Brain microvascular endothelial cell (primary cell): ENCODE measurements around the gene RTP1.

Experiments used
- DNase-seq: peaks from one replicate; pipeline ENCODE4 v3.0.0-alpha.2; 2020
- H3K27ac ChIP-seq: fragments of 250-450 bp; sonication (Bioruptor Pico); 2 replicates; pipeline ENCODE4 v1.5.1; 2020; ENCODE audit warnings: mild to moderate bottlenecking, moderate library complexity
- H3K27me3 ChIP-seq: fragments of 250-450 bp; sonication (Bioruptor Pico); replicated peaks from 2 replicates; pipeline ENCODE4 v1.5.1; 2020; ENCODE audit warnings: mild to moderate bottlenecking
- H3K36me3 ChIP-seq: fragments of 250-450 bp; sonication (Bioruptor Pico); replicated peaks from 2 replicates; pipeline ENCODE4 v1.5.1; 2020; ENCODE audit warnings: mild to moderate bottlenecking
- H3K4me3 ChIP-seq: 2 replicates; pipeline ENCODE4 v1.5.1; 2011; ENCODE audit warnings: low read depth, mild to moderate bottlenecking, control low read depth, low read length, moderate library complexity
- CTCF ChIP-seq: IDR thresholded peaks from 2 replicates; pipeline ENCODE4 v1.5.1; 2011; ENCODE audit warnings: low read depth, mild to moderate bottlenecking, moderate library complexity, low read length, control low read depth, inconsistent platforms; ENCODE audit errors: missing control alignments
- in situ Hi-C: cut with HindIII; loops from 2 replicates; pipeline ENCODE4 v1.10.0; 2017; ENCODE audit warnings: low sequenced_read_pairs, low pct_ligation_motif_present

Gene RTP1

DNA sequence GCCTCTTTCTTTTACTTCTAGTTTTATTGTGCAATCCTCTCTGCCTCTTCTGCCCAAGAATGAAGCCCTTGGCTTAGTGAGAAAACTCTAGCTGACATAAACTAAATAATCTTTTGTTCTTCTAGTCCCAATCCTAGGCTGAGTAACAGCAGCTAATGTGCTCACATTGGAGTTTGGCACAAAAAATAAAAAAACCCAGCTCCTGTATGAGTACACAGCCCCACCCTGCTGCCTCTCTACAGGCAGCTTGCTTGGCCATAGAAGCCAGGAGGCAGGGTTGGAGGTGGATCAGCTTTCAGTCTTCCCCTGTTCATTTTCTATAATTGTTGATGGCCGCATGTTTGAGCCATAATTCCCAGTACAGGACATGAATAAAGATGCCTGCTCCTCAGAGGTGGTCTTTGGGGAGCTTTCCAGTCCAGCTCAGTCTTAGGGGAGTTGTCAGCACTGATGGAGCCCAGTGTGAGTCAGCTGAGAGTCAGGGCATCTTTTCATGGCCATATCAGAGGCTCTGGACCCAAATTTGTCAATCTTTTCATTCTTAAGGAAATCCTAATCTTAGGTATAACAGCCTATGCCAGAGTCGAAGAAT is 46.7 kb downstream of the RTP1 start:
- no peak for DNase-seq
- H3K27ac ChIP-seq = no peak overlapping the region
- no peak overlapping the region for H3K4me3 ChIP-seq
- no peaks in the 10 kb centered on the region for H3K27me3 ChIP-seq
- in situ Hi-C loops = no loop called here
- TF ChIP-seq CTCF = no peak
- H3K36me3 ChIP-seq = no peaks in the 10 kb centered on the region

DNA sequence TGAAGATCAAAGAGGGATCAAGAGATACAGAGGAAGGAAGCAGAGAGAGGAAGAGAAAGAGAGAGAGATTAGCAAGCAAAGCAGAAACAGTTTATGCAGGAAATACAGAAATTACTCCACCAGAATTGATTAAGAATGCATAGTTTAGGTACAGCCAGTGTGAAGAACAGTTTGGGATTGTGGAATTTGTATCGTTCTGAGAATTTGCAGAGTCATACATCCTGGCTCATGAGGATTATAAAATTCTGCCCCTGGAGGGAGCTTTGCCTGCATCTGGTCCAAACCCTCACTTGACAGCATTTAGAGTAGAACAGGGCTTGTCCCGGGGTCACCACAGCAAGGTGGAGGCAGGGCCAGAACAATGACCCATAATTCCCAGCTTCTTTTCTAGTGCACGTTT is 50.1 kb downstream of the RTP1 start:
- in situ Hi-C loops = no loop called here
- H3K4me3 ChIP-seq = no peak overlapping the region
- no peaks in the 10 kb centered on the region for H3K27me3 ChIP-seq
- no peaks in the 10 kb centered on the region for H3K36me3 ChIP-seq
- no peak for TF ChIP-seq CTCF
- no peak overlapping the region for H3K27ac ChIP-seq
- no peak for DNase-seq
